GM19035 (cell line): ENCODE data around the gene CYP4B1.

Experiments
- ATAC-seq: cut with Tn5 transposase; IDR thresholded peaks from one replicate; pipeline ENCODE4 v1.9.1; 2021; ENCODE audit not compliant: unreplicated experiment

Gene CYP4B1

GRCh38 chr1:46793126-46793525 is 5.7 kb upstream of the CYP4B1 start:
- no peak for ATAC-seq

- ATAC-seq, result no peak
These were observed 963 bp upstream of the CYP4B1 start for GRCh38 chr1:46797696-46798470.

DNA sequence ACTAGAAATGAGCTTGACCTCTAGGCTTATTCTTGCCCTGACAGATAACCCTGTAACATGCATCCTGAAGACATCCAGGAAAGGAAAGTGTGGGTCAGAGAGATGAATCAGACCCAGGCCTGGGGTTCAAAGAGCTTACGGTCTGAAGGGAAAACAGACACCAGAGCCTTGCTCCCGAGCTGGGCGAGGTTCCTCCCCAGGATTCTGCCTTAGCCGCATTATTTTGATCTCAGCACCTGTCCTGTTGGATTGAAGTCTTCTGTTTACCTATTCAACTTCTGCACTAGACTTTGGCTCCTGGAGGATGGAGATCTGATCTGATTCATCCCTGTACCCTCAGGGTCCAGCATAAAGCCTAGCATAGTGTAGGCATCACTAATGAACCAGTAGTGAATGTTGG is 1.9 kb downstream of the CYP4B1 start:
- ATAC-seq, result no peak

DNA sequence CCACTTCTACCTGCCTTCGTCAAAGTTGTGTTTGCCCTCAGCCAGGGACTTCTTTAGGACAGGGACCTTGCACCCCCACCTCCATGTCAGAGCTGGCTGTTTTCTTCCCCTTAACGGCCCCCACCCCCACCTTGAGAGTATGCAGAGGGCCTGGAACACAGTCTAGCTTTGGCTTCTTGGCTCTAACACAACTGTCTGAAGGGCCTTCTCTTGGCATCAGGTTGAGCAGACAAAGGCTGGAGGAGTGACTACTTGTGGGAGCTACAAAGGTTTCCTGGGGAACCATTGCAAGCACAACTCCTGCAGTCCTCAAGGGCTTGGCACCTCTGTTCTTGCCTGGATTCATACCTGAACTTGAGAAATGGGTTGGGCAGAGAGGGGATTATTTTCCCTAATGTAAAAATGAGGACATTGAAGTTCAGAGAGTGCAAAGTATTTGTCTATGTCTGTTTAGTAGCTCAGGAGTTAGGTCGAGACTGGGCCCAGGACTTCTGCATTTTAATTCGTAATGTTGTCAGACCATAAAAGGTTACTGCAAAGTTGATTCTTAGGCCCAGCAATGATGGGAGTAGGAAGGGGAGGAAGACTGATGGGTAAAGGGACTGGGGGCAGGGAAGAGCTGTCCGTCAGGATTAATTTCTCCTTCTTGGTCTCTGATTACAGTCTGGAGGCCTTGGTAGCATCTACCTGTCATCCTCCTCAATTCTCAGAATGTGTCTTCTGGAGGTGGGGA is 2.6 kb downstream of the CYP4B1 start:
- ATAC-seq, result no peak

- no peak for ATAC-seq
These were observed 3.2 kb downstream of the CYP4B1 start for GRCh38 chr1:46802081-46802480.

DNA sequence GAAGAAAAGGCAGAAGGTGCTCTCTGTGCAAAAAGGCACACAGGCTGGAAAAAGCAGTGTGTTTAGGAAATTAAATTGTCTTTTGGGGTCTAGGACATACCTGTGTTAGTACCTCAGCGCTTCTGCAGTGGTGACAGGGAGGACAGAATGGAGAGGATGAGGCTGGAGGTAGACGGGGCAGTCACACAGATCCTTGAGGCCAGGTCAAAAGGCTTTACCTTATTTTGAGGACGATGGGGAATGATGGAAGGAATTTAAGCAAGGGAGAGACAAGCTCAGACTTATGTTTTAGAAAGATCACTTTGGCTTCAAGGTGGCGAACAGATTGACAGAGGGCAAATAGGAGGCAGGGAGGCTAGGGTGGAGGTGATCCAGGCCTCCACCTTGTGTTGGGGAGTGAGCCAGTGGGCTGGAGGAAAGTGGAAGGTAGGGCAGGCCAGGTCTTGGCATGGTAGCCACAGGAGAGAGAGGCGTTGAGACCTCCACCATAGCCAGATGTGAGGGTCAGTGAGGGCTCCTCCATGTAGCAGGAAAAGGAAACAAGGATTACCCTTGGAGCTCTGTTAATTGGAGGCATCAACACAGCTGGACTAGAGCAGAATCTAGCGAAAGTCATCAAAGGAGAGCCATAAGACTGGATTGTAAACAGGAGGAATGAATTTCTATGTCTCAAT is 4.2 kb downstream of the CYP4B1 start:
- ATAC-seq, result no peak

DNA sequence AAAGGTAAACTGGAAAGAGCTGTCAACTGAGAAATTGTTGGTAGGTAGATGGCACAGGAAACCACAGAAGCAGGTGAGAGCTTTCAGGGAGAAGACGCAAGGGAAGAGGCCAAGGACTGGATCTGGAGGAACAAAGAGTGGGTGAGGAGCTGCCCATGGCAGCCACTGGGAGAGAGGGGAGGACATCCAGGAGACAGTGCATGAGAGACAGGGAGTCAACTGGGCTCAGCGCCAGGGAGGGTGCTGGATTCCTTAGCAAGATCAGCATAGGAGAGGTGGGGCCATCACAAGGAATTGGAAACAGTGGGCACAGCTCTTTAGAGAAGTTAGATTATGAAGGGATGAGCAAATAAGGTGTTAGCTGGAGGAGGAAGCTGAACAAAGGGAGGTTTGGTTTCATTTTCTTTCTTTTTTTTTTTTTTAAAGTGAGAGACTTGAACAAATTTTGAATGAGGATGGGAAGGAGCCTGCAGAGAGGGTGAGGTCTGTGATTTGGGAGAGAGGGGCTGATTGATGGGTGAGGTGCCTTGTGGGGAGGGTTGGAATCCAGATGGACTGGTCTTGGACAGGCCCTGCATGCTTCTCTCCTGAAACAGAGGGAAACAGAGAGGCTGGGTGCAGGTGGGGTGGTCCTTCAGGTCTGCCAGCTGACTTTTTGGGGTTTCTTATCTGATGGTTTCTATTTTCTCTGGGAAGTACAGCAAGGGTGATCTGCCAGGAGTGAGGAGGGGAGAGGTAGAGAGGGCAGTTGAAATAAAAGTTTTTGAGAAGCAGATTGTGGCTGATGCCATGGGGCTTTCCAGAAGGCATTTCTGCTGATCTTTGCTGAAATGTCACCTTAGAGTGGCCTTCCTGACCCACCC is 5.4 kb downstream of the CYP4B1 start:
- ATAC-seq, result no peak

- ATAC-seq, result no peak
These were observed 6.1 kb downstream of the CYP4B1 start for GRCh38 chr1:46804926-46805325.

DNA sequence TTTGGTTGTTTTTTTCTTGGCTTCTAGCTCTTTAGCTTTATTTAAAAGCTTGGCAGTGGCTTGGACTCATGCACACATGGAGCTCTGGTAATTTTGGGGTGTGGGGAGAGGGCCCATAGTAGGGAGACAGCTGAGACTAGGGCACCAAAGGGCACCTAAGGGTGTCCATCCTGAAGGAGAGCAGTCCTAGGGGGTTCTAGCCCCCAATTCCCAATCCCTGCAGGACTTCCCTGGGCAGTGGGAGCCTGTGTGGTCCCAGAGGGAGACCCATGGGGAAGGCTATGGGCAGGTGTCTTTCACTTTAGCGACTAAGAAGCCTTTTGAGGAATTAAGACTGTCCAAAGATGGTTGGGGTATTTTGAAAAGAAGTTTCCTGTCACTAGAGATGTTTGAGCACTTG is 6.9 kb downstream of the CYP4B1 start:
- no peak for ATAC-seq

DNA sequence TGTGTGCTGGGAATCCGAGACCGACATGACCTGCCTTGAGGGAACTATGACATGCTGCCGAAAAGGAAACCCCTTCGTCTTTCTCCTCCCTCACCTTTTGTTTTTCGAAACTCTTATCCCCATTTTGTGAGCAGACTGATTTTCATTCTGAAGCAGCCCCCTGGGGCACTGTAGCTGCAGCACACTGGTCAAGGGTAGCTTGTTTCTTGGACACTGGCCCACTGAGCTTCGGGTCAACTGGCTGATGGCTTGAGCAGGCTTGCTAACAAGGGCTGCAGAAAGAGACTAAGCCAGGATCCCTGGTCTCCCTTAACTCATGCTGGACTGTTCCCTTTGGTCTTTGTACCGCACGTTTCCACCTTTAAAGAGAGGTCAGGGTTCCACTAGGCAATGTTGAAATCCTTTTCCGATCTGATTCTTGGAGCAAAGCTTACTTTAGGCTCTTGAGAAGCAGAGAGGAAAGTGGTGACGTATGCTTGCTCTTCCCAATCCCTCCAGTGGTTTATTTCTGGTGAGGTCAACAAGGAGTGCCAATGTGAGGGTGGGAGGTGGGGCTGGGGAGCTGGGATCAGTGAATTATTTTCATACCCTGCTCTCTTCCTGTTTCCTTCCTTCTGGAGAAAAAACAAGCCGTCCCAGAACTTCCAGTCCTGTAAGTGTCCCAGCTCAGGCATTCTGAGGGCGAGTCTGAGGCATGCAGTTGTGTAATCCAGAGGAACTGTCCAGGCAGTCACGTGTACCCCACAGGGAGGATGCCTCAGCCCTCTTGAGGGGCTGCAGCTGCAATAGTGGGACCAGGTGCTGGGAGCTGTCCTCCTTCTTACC is 7.6 kb downstream of the CYP4B1 start:
- no peak for ATAC-seq

GRCh38 chr1:46807046-46807972 is 8.5 kb downstream of the CYP4B1 start:
- ATAC-seq, result no peak

GRCh38 chr1:46809071-46809470 is 10.2 kb downstream of the CYP4B1 start:
- no peak for ATAC-seq

- ATAC-seq, result no peak
These were observed 11.1 kb downstream of the CYP4B1 start for GRCh38 chr1:46809904-46810303.

- no peak for ATAC-seq
These were observed 11.8 kb downstream of the CYP4B1 start for GRCh38 chr1:46810596-46810995.

- ATAC-seq, result no peak
These were observed 12.2 kb downstream of the CYP4B1 start for GRCh38 chr1:46811053-46811452.

- ATAC-seq, result no peak
These were observed 13.5 kb downstream of the CYP4B1 start for GRCh38 chr1:46812065-46812963.

DNA sequence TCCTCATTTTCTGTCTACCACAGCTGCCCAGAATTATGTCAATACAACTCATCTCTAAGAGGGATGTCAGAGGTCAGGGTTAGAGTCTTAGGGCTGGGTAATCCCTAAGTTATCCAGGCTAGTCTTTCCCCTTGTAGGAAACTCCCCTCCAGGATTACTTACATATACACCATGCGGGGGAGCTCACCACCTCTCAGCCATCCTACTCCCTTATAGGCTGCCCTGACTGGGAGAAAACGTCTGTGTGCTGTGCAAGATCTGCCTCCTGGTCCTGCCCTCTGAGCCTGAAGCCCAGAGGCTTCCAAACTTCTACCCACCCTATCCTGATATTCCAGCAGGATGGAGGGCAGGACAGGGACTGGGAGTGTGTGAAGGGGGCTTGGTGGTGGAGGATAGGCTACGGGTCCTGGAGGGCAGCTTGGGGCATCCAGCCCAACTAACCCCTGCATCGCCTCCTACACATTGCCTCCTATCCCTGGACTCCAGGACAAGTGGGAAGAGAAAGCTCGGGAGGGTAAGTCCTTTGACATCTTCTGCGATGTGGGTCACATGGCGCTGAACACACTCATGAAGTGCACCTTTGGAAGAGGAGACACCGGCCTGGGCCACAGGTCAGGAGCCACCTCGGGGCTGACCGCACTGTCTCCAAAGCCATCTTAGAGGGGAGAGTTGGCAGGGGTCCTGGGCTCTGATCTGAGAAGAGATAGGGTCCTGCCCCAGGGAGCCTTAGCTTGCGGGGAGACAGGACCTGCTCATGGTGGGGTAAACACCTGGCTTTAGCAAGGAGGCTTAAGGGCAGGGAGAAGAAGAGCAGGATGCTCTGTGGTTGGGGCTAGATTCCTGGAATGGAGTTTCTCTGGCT is 14.4 kb downstream of the CYP4B1 start:
- ATAC-seq, result no peak
